SU-DHL-6 (cell line): ENCODE data around the gene ITGA8.

ENCODE experiments used
- H2AFZ ChIP-seq: fragments of 200-600 bp; sonication (generic); 2 replicates; pipeline ENCODE4 v1.6.1; 2014; ENCODE audit warnings: low read depth, mild to moderate bottlenecking, moderate library complexity, mixed read lengths, antibody characterized with exemption, low read length; ENCODE audit not compliant: severe bottlenecking
- H3F3A ChIP-seq: fragments of 200-600 bp; shearing (Covaris generic); 2 replicates; pipeline ENCODE4 v1.6.0; 2016; ENCODE audit warnings: antibody characterized with exemption, mild to moderate bottlenecking; ENCODE audit not compliant: insufficient read depth
- H3K27ac ChIP-seq: fragments of 200-600 bp; sonication (generic); 2 replicates; pipeline ENCODE4 v1.5.1; 2016; ENCODE audit warnings: low read depth, mild to moderate bottlenecking, low read length, moderate library complexity, mixed read lengths
- H3K27me3 ChIP-seq: fragments of 200-600 bp; sonication (generic), shearing (Covaris generic); 2 replicates; pipeline ENCODE4 v1.6.0; 2014; ENCODE audit warnings: mild to moderate bottlenecking, low read length
- H3K36me3 ChIP-seq: fragments of 200-600 bp; sonication (generic); 2 replicates; pipeline ENCODE4 v1.6.1; 2014; ENCODE audit warnings: mild to moderate bottlenecking, low read length, mixed read lengths
- H3K4me2 ChIP-seq: fragments of 300-600, 200-600 bp; shearing (Covaris generic), sonication (generic); 2 replicates; pipeline ENCODE4 v1.6.0; 2014; ENCODE audit warnings: low read length, low read depth, mild to moderate bottlenecking; ENCODE audit not compliant: poor library complexity, severe bottlenecking
- H3K4me3 ChIP-seq: fragments of 200-600 bp; sonication (generic); 2 replicates; pipeline ENCODE4 v1.5.1; 2014; ENCODE audit warnings: antibody characterized with exemption, low read length, mild to moderate bottlenecking, mixed read lengths; ENCODE audit not compliant: insufficient read depth, poor library complexity, severe bottlenecking
- H3K79me2 ChIP-seq: fragments of 200-600 bp; sonication (generic); 2 replicates; pipeline ENCODE4 v1.6.1; 2014; ENCODE audit warnings: mild to moderate bottlenecking, low read length, moderate library complexity; ENCODE audit not compliant: insufficient read depth
- H3K9ac ChIP-seq: fragments of 200-600 bp; sonication (generic); 2 replicates; pipeline ENCODE4 v1.7.0; 2014; ENCODE audit warnings: mild to moderate bottlenecking, low read length
- H3K9me2 ChIP-seq: fragments of 200-600 bp; sonication (generic); replicated peaks from 2 replicates; pipeline ENCODE4 v1.6.1; 2014; ENCODE audit warnings: low read length; ENCODE audit not compliant: insufficient read depth
- H3K9me3 ChIP-seq: fragments of 200-600 bp; sonication (generic); 2 replicates; pipeline ENCODE4 v1.6.1; 2014; ENCODE audit warnings: low read length, mixed read lengths; ENCODE audit not compliant: insufficient read depth
- H4K20me1 ChIP-seq: fragments of 200-600 bp; sonication (generic); 2 replicates; pipeline ENCODE4 v1.6.1; 2014; ENCODE audit warnings: low read depth, mild to moderate bottlenecking, antibody characterized with exemption, low read length, moderate library complexity, mixed read lengths
- EZH2phosphoT487 ChIP-seq: fragments of 200-600 bp; sonication (generic), shearing (Covaris generic); conservative IDR thresholded peaks from 2 replicates; pipeline ENCODE4 v1.6.1; 2018; ENCODE audit warnings: mild to moderate bottlenecking, antibody characterized with exemption, low read length, moderate library complexity, mixed read lengths
- TF ChIP-seq, protein P1 (sequence below): fragments of 200-600 bp; sonication (generic); IDR thresholded peaks from one replicate; pipeline ENCODE4 v1.5.1; 2017; ENCODE audit warnings: antibody characterized with exemption, mild to moderate bottlenecking, low read length, moderate library complexity; ENCODE audit not compliant: insufficient read depth, poor library complexity, severe bottlenecking

ITGA8 gene

GRCh38 chr10:15725603-15726002 lies 5.9 kb upstream of the ITGA8 start:
- Histone ChIP-seq H3K4me2 (no peak overlapping the region), H2AFZ (no peak overlapping the region)
- no peak for TF ChIP-seq EZH2phosphoT487
- TF ChIP-seq, protein P1, sequence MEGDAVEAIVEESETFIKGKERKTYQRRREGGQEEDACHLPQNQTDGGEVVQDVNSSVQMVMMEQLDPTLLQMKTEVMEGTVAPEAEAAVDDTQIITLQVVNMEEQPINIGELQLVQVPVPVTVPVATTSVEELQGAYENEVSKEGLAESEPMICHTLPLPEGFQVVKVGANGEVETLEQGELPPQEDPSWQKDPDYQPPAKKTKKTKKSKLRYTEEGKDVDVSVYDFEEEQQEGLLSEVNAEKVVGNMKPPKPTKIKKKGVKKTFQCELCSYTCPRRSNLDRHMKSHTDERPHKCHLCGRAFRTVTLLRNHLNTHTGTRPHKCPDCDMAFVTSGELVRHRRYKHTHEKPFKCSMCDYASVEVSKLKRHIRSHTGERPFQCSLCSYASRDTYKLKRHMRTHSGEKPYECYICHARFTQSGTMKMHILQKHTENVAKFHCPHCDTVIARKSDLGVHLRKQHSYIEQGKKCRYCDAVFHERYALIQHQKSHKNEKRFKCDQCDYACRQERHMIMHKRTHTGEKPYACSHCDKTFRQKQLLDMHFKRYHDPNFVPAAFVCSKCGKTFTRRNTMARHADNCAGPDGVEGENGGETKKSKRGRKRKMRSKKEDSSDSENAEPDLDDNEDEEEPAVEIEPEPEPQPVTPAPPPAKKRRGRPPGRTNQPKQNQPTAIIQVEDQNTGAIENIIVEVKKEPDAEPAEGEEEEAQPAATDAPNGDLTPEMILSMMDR, result peak; percentile 30

DNA sequence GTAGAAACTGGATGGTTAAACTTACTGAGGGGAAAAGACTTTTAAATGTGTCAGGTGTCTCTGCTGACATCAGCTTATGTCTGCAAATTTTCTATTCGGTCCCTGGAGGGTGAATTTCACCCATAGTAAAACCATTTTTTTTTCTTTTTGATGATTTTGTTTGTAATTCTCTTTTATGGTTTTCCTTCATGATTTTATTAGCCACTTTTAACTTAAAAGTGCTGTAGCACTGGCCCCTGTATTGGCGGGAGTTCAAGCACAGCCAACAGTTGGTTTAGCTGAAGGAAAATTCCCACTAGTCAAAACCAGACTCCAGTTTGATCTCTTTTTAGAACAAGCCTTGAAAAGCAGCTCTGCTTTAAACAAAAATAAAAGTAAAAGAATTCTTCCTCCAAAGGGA lies 5.0 kb upstream of the ITGA8 start:
- TF ChIP-seq, protein P1, result no peak
- TF ChIP-seq EZH2phosphoT487, result no peak
- no peak overlapping the region for H3K9ac ChIP-seq

More at GRCh38 chr10:15725603-15726002, 5.9 kb upstream of the ITGA8 start:
- Histone ChIP-seq H3K36me3 (no peaks in the 10 kb centered on the region), H3F3A (no peaks in the 10 kb centered on the region), H3K27me3 (no peaks in the 10 kb centered on the region), H4K20me1 (no peaks in the 10 kb centered on the region), H3K9ac (no peak overlapping the region), H3K9me3 (no peaks in the 10 kb centered on the region), H3K9me2 (no peaks in the 10 kb centered on the region), H3K27ac (no peak overlapping the region), H3K79me2 (no peaks in the 10 kb centered on the region), H3K4me3 (no peak overlapping the region)

DNA sequence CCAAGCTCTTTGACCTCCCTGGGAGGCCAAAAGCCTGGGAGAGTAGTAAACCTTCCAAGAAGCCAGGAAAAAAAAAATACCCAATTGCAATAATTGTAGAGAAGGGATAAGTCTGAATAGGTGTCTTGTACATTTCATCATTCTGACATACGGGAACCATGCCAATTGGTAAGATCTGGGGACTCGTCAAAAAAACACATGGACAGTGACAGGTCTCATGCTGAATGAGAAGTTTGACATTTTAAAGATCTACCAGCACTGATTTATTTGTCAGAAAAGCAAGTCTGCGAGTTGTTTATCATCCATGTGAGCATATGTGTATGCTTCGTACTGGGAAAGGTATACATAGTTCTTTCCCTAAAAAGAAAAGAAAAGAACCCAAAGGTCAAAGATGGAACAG lies 4.1 kb upstream of the ITGA8 start:
- Histone ChIP-seq H3K4me3 (no peak overlapping the region), H2AFZ (no peak overlapping the region), H3K9me3 (no peaks in the 10 kb centered on the region), H3K27ac (no peak overlapping the region), H3K9me2 (no peaks in the 10 kb centered on the region), H3K9ac (no peak overlapping the region), H3K36me3 (no peaks in the 10 kb centered on the region), H4K20me1 (no peaks in the 10 kb centered on the region), H3K27me3 (no peaks in the 10 kb centered on the region), H3K79me2 (no peaks in the 10 kb centered on the region), H3F3A (no peaks in the 10 kb centered on the region), H3K4me2 (no peak overlapping the region)
- TF ChIP-seq EZH2phosphoT487, result no peak
- TF ChIP-seq, protein P1, result no peak

More for the DNA sequence above, 5.0 kb upstream of the ITGA8 start:
- no peak overlapping the region for H2AFZ ChIP-seq
- H3K9me2 ChIP-seq, result no peaks in the 10 kb centered on the region
- no peaks in the 10 kb centered on the region for H3K36me3 ChIP-seq
- no peak overlapping the region for H3K27ac ChIP-seq
- no peak overlapping the region for H3K4me3 ChIP-seq
- H3K27me3 ChIP-seq, result no peaks in the 10 kb centered on the region
- H3K4me2 ChIP-seq, result no peak overlapping the region
- H3F3A ChIP-seq, result no peaks in the 10 kb centered on the region
- H3K79me2 ChIP-seq, result no peaks in the 10 kb centered on the region
- H3K9me3 ChIP-seq, result no peaks in the 10 kb centered on the region
- H4K20me1 ChIP-seq, result no peaks in the 10 kb centered on the region
